K562 (cell line): ENCODE results near the gene PTK7. TPM values are rescaled to one million over a fixed set of nuclear protein-coding genes. Genes with fewer than 3 reads are reported as not detected.
A peak's percentile ranks its signal among the peaks of the same experiment; 100 is the strongest.

Experiments
- ATAC-seq: fragments of 200-7000 bp; cut with Tn5 transposase; 3 replicates; pipeline ENCODE4 v1.9.1; 2020; ENCODE audit warnings: moderate library complexity
- BruUV-seq: library from RNA; stranded (reverse); fragments of 400-500 nt; replicated peaks from 2 replicates; lab custom pipeline; 2021; lab: Mats Ljungman, UMichigan
- CTCF ChIA-PET: fragments of 300-600 bp; formaldehyde crosslinking; extraction: SDS; loops from one replicate; lab custom pipeline; 2021; ENCODE audit warnings: low intra/inter-chr PET ratio; lab: Yijun Ruan, JAX
- POLR2A ChIA-PET: fragments of 300-600, 350-650 bp; sonication (Branson Sonifier 250); formaldehyde crosslinking; extraction: SDS; loops from one replicate; lab custom pipeline; 2021; ENCODE audit warnings: antibody characterized with exemption, inconsistent platforms; lab: Yijun Ruan, JAX
- DNase-seq, 4 experiments: peaks; one replicate each; pipeline versions ENCODE4 v3.0.0 to v3.0.0-alpha.2; 2011 to 2018; ENCODE audit warnings: low spot score in 3 of 4, mixed read lengths in 3 of 4; ENCODE audit errors: extremely low read depth in 1 of 4
- FAIRE-seq: peaks from 2 replicates; lab custom pipeline; 2011; peaks lifted over from hg19 to GRCh38; lab: Jason Lieb, UNC
- H2AFZ ChIP-seq: 2 replicates; pipeline ENCODE4 v1.6.0; 2011; ENCODE audit warnings: low read depth, low read length, control low read depth, inconsistent platforms
- H3K27ac ChIP-seq: fragments of 200-600 bp; 3 replicates; pipeline ENCODE4 v1.8.0; 2011; ENCODE audit warnings: low read depth, mild to moderate bottlenecking, control low read depth, inconsistent platforms, low read length, moderate library complexity, mixed read lengths; ENCODE audit errors: extremely low read depth
- H3K27me3 ChIP-seq, 2 experiments: fragments of 300-600 bp in 1 of 2; 2 replicates in 1 of 2; 3 replicates in 1 of 2; pipeline versions ENCODE4 v1.6.0 to v1.8.0; 2011; ENCODE audit warnings: inconsistent platforms in 2 of 2, low read length in 2 of 2, mild to moderate bottlenecking in 1 of 2, mixed read lengths in 1 of 2, moderate library complexity in 1 of 2; ENCODE audit not compliant: control insufficient read depth in 2 of 2, insufficient read depth in 2 of 2
- H3K36me3 ChIP-seq: fragments of 300-600 bp; 3 replicates; pipeline ENCODE4 v1.8.0; 2011; ENCODE audit warnings: mild to moderate bottlenecking, low read length, inconsistent platforms; ENCODE audit not compliant: control insufficient read depth, insufficient read depth
- H3K4me1 ChIP-seq, 2 experiments: fragments of 200-600 bp in 1 of 2; replicated peaks in 1 of 2; 2 replicates in 1 of 2; 3 replicates in 1 of 2; pipeline versions ENCODE4 v1.5.1 to v1.8.0; 2011; ENCODE audit warnings: inconsistent platforms in 2 of 2, low read length in 2 of 2, mild to moderate bottlenecking in 1 of 2, mixed read lengths in 1 of 2, moderate library complexity in 1 of 2; ENCODE audit not compliant: control insufficient read depth in 2 of 2, insufficient read depth in 2 of 2
- H3K4me2 ChIP-seq: 2 replicates; pipeline ENCODE4 v1.6.1; 2011; ENCODE audit warnings: low read length, control low read depth, inconsistent platforms, mixed read lengths; ENCODE audit not compliant: insufficient read depth
- H3K4me3 ChIP-seq: fragments of 200-600 bp; sonication (generic), shearing (Covaris generic); 2 replicates; pipeline ENCODE4 v1.5.1; 2016; ENCODE audit warnings: control low read depth, inconsistent platforms
- H3K79me2 ChIP-seq: fragments of 200-600 bp; 3 replicates; pipeline ENCODE4 v1.8.0; 2011; ENCODE audit warnings: low read length, inconsistent platforms; ENCODE audit not compliant: control insufficient read depth, insufficient read depth
- H3K9ac ChIP-seq, 2 experiments: 2 replicates each; pipeline versions ENCODE4 v1.6.0 to v1.6.1; 2011; ENCODE audit warnings: low read depth in 2 of 2, low read length in 2 of 2, control low read depth in 1 of 2, inconsistent platforms in 1 of 2, mild to moderate bottlenecking in 1 of 2, mixed read lengths in 1 of 2; ENCODE audit not compliant: insufficient read depth in 1 of 2
- H3K9me1 ChIP-seq: one replicate; pipeline ENCODE4 v1.6.0; 2011; ENCODE audit warnings: inconsistent platforms, mild to moderate bottlenecking, low read length, moderate library complexity; ENCODE audit not compliant: control insufficient read depth, insufficient read depth
- H3K9me3 ChIP-seq: replicated peaks from 2 replicates; pipeline ENCODE4 v1.5.1; 2011; ENCODE audit warnings: low read depth, low read length, inconsistent platforms; ENCODE audit not compliant: control insufficient read depth, insufficient read depth
- H4K20me1 ChIP-seq: replicated peaks from 2 replicates; pipeline ENCODE4 v1.6.1; 2011; ENCODE audit warnings: low read length, inconsistent platforms, mixed read lengths; ENCODE audit not compliant: control insufficient read depth, insufficient read depth
- ASH1L ChIP-seq: fragments of 450-650 bp; IDR thresholded peaks from 2 replicates; pipeline ENCODE4 v1.6.1; 2018; ENCODE audit warnings: borderline replicate concordance, mild to moderate bottlenecking, low read depth; ENCODE audit not compliant: partially characterized antibody
- CBFA2T3 ChIP-seq: fragments of 450-650 bp; IDR thresholded peaks from 2 replicates; pipeline ENCODE4 v1.6.1; 2017
- CREM ChIP-seq: IDR thresholded peaks from 2 replicates; pipeline ENCODE4 v1.6.1; 2014; ENCODE audit warnings: antibody characterized with exemption, low read depth
- HNRNPLL ChIP-seq: fragments of 200-400 bp; formaldehyde crosslinking; IDR thresholded peaks from 2 replicates; pipeline ENCODE4 v1.6.1; 2017; ENCODE audit warnings: low read length, low read depth, mild to moderate bottlenecking; ENCODE audit not compliant: poor library complexity, severe bottlenecking
- IFI16 ChIP-seq: fragments of 250-450 bp; sonication (Bioruptor Pico); IDR thresholded peaks from 2 replicates; pipeline ENCODE4 v2.1.2; 2022; ENCODE audit warnings: mild to moderate bottlenecking, inconsistent platforms
- MXI1 ChIP-seq: IDR thresholded peaks from 2 replicates; pipeline ENCODE4 v1.6.1; 2011; ENCODE audit warnings: low read depth, mild to moderate bottlenecking, improper control_type of control experiment, low read length
- POLR2H ChIP-seq: IDR thresholded peaks from 2 replicates; pipeline ENCODE4 v1.6.1; 2016; ENCODE audit warnings: missing genetic modification characterization, low read depth, mild to moderate bottlenecking, control low read depth, missing compliant biosample characterization, moderate library complexity
- RBM39 ChIP-seq: fragments of 200-400 bp; formaldehyde crosslinking; optimal IDR thresholded peaks from 2 replicates; pipeline ENCODE3; 2018; ENCODE audit warnings: low read depth, low read length
- RFX7 ChIP-seq: fragments of 250-450 bp; sonication (Bioruptor Pico); IDR thresholded peaks from 2 replicates; pipeline ENCODE4 v1.5.1; 2021; ENCODE audit warnings: mild to moderate bottlenecking
- SIN3A ChIP-seq, 2 experiments: fragments of 150-350 bp in 1 of 2; IDR thresholded peaks; 2 replicates each; pipeline ENCODE4 v1.6.1; 2011 to 2016; ENCODE audit warnings: borderline replicate concordance in 2 of 2, low read depth in 2 of 2, low read length in 2 of 2, mild to moderate bottlenecking in 2 of 2, moderate library complexity in 2 of 2; ENCODE audit not compliant: control insufficient read depth in 1 of 2
- SMC3 ChIP-seq: conservative IDR thresholded peaks from 2 replicates; pipeline ENCODE4 v1.6.1; 2011; ENCODE audit warnings: low read depth, low read length, improper control_type of control experiment; ENCODE audit not compliant: insufficient read depth
- TEAD4 ChIP-seq, 2 experiments: sonication (generic) in 1 of 2; formaldehyde crosslinking in 1 of 2; IDR thresholded peaks; 2 replicates each; pipeline versions ENCODE4 v1.6.1 to v1.8.0; 2012 to 2022; ENCODE audit warnings: borderline replicate concordance in 1 of 2, inconsistent platforms in 1 of 2, low read length in 1 of 2, mild to moderate bottlenecking in 1 of 2, missing genetic modification reagents in 1 of 2
- ZBTB1 ChIP-seq: sonication (generic); formaldehyde crosslinking; IDR thresholded peaks from 2 replicates; pipeline ENCODE4 v1.8.1; 2023; ENCODE audit warnings: missing genetic modification reagents, low read depth, mild to moderate bottlenecking, borderline replicate concordance
- ZNF76 ChIP-seq: fragments of 250-450 bp; sonication (Bioruptor Pico); IDR thresholded peaks from 2 replicates; pipeline ENCODE4 v1.4.0; 2020; ENCODE audit warnings: mild to moderate bottlenecking, moderate library complexity, borderline replicate concordance
- WGBS: fragments of 100-300 bp; shearing (Covaris generic); methylation state at CpG from one replicate; pipeline ENCODE4 v1.1.6; 2016; ENCODE audit warnings: low coverage, mixed read lengths; ENCODE audit not compliant: insufficient coverage; ENCODE audit errors: missing lambda C conversion rate; 5-methylcytosine and 5-hydroxymethylcytosine counted together
- in situ Hi-C: fragments of 300-500 bp; cut with MboI; formaldehyde crosslinking; loops from 4 replicates; pipeline ENCODE4 v1.15.0; 2018; ENCODE audit warnings: inconsistent platforms, mixed read lengths
- intact Hi-C: fragments of 100-400 bp; cut with micrococcal nuclease; formaldehyde crosslinking; loops from 2 replicates; pipeline ENCODE4 v1.14.2; 2022
- polyA plus RNA-seq, 8 experiments: library from polyadenylated mRNA; depleted of rRNA in 4 of 8; stranded (reverse) in 5 of 8; unstranded in 3 of 8; fragments of >200 nt; fragmentation: Nextera tagmentation in 2 of 8; fragmentation: Illumina TruSeq in 1 of 8; extraction: Ambion mirVana in 2 of 8; extraction: Trizol in 1 of 8; gene quantifications; 2 replicates each; pipeline versions ENCODE4 v1.2.1 to v1.2.3, GENCODE V29; 2011 to 2014; ENCODE audit warnings: inconsistent platforms in 1 of 8, missing spikeins in 1 of 8
- total RNA-seq, 7 experiments: library from RNA; depleted of rRNA in 6 of 7; stranded (reverse); fragments of >200 nt in 6 of 7; fragmentation: Illumina TruSeq in 2 of 7; extraction: Trizol in 2 of 7; gene quantifications; 2 replicates each; pipeline versions ENCODE4 v1.2.1 to v1.2.3, GENCODE V29; 2011 to 2021; ENCODE audit warnings: low replicate concordance in 1 of 7
- TF ChIP-seq, protein P1 (sequence below): fragments of 250-450 bp; sonication (Bioruptor Pico); IDR thresholded peaks from 2 replicates; pipeline ENCODE4 v1.5.0; 2021

PTK7 gene
- total and polyA plus RNA-seq, 9 of the 15 experiments (the other 6 are each of a cell fraction or from before 2014, with no cell fraction given): 0.20 to 6.8 (median 4.2) TPM

DNA sequence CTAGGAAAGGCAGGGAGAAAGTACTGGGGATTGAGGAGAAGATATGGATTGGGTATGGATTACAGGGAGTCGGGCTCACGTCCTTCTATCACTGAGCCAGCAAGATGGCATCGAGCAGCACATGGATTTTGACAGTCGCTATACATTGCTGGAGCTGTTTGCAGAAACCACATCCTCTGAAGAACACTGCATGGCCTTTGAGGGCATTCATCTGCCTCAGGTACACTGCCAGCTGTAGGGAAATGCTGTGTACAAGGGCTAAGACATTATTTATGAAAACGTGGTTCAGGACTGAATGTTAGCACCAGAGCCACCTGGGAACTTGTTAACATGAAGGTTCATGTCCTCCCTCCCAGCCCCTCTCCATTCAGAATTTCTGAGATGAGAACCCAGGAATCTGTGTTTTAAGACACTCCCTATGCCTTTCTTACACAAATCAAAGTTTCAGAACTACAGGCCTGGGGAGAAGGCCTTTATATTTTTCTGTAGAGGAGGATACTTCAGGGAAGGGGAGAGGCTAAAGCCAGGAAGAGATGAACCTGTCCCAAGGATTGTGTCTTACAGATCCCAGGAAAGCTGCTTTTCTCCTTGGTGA lies 109.4 kb downstream of the PTK7 start:
- FAIRE-seq: no peak
- Histone ChIP-seq H3K27ac (no peak overlapping the region), H2AFZ (no peak overlapping the region), H3K4me3 (no peak overlapping the region), H3K79me2 (peaks cover 24% of the 10 kb centered on the region; the same call in 2 of the 3 replicates), H3K27me3 (no peaks in the 10 kb centered on the region), H3K9me1 (no peaks in the 10 kb centered on the region), H3K9me3 (no peaks in the 10 kb centered on the region), H3K4me1 (peaks cover 35 to 37% of the 10 kb centered on the region in 2 experiments), H3K4me2 (no peak overlapping the region; the same call in 1 of the 2 replicates), H3K9ac (no peak overlapping the region), H3K36me3 (peaks cover 55% of the 10 kb centered on the region; the same call in 2 of the 3 replicates), H4K20me1 (no peaks in the 10 kb centered on the region)
- ChIA-PET CTCF (no interaction called here), POLR2A (no interaction called here)
- intact Hi-C loops (no loop called here), in situ Hi-C loops (no loop called here)
- no peak for ATAC-seq
- DNase-seq: no peak
- TF ChIP-seq ZNF76: no peak
- peak; percentile 40; the same call in 1 of the 2 replicates for TF ChIP-seq CBFA2T3
- WGBS: 63% methylated on average over 5 of the region's 5 CpGs
- BruUV-seq: no TSS peak

GRCh38 chr6:43186019-43186418 lies 109.9 kb downstream of the PTK7 start:
- no TSS peak for BruUV-seq
- CTCF ChIA-PET: no interaction called here
- H3K9ac ChIP-seq: 0 out of 4 replicates have a peak overlapping the region, but pooled peaks of 1 of the 2 experiments have one; percentile 13
- no peak for ATAC-seq
- no peaks in the 10 kb centered on the region for H3K9me3 ChIP-seq
- DNase-seq: no peak
- no peak overlapping the region for H2AFZ ChIP-seq
- peaks cover 32 to 37% of the 10 kb centered on the region in 2 experiments for H3K4me1 ChIP-seq
- in situ Hi-C loops: no loop called here
- intact Hi-C loops: no loop called here
- no peak overlapping the region for H3K4me3 ChIP-seq
- no peak for FAIRE-seq
- no peaks in the 10 kb centered on the region for H3K9me1 ChIP-seq
- 95% methylated on average over 12 of the region's 14 CpGs for WGBS
- POLR2A ChIA-PET: no interaction called here
- no peak overlapping the region for H3K4me2 ChIP-seq
- H3K27ac ChIP-seq: no peak overlapping the region
- H4K20me1 ChIP-seq: no peaks in the 10 kb centered on the region
- H3K27me3 ChIP-seq: no peaks in the 10 kb centered on the region
- H3K79me2 ChIP-seq: peaks cover 27% of the 10 kb centered on the region; the same call in 2 of the 3 replicates
- peaks cover 51% of the 10 kb centered on the region for H3K36me3 ChIP-seq
- TF ChIP-seq POLR2H (tag) (no peak), MXI1 (no peak), IFI16 (CRISPR knock-in tag) (no peak), ZBTB1 (no peak), HNRNPLL (no peak), RFX7 (CRISPR knock-in tag) (no peak), CREM (no peak), SMC3 (no peak), ASH1L (no peak), SIN3A (IDR thresholded peaks at IDR 0.05; ENCODE audit: borderline replicate concordance in 2 of 2, control insufficient read depth in 1 of 2, low read depth in 2 of 2, low read length in 2 of 2) (no peak), TEAD4 (IDR thresholded peaks at IDR 0.05; ENCODE audit: low read length) (no peak), TEAD4 (CRISPR knock-in tag; IDR thresholded peaks at IDR 0.05; ENCODE audit: borderline replicate concordance) (no peak), RBM39 (no peak)
- TF ChIP-seq, protein P1, sequence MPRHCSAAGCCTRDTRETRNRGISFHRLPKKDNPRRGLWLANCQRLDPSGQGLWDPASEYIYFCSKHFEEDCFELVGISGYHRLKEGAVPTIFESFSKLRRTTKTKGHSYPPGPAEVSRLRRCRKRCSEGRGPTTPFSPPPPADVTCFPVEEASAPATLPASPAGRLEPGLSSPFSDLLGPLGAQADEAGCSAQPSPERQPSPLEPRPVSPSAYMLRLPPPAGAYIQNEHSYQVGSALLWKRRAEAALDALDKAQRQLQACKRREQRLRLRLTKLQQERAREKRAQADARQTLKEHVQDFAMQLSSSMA: no peak
